Bronchial epithelial cell (primary cell): ENCODE data around the gene SLC22A17. TPM values are rescaled to one million over a fixed set of nuclear protein-coding genes. Genes with fewer than 3 reads are reported as not detected.
"Not testable (repeated sequence)": the region's sequence is repeated elsewhere in the genome, so short reads cannot be mapped to it uniquely, and the experiment has no call there.

Experiments used
- DNase-seq: peaks from one replicate; pipeline ENCODE4 v3.0.0-alpha.2; 2010; ENCODE audit warnings: low read depth
- FAIRE-seq: peaks from 2 replicates; lab custom pipeline; 2011; peaks lifted over from hg19 to GRCh38; lab: Jason Lieb, UNC
- H3K27me3 ChIP-seq: 2 replicates; pipeline ENCODE4 v1.5.1; 2011; ENCODE audit warnings: low read length; ENCODE audit not compliant: control insufficient read depth, insufficient read depth
- H3K36me3 ChIP-seq: 2 replicates; pipeline ENCODE4 v1.5.1; 2011; ENCODE audit warnings: low read length; ENCODE audit not compliant: control insufficient read depth, insufficient read depth
- H3K4me3 ChIP-seq: 2 replicates; pipeline ENCODE4 v1.5.1; 2011; ENCODE audit warnings: mild to moderate bottlenecking, low read depth, low read length, control low read depth
- total RNA-seq: library from RNA; depleted of rRNA; stranded (reverse); fragments of >200 nt; gene quantifications from 2 replicates; pipeline ENCODE4 v1.2.1, GENCODE V29; 2014
- TF ChIP-seq, protein P1 (sequence below): IDR thresholded peaks from 2 replicates; pipeline ENCODE4 v1.5.1; 2011; ENCODE audit warnings: mild to moderate bottlenecking, moderate library complexity, low read length, control low read depth, inconsistent platforms; ENCODE audit not compliant: insufficient read depth, severe bottlenecking

Gene SLC22A17
- total RNA-seq, 1 donor from 2014 or later = 0.79 TPM

DNA sequence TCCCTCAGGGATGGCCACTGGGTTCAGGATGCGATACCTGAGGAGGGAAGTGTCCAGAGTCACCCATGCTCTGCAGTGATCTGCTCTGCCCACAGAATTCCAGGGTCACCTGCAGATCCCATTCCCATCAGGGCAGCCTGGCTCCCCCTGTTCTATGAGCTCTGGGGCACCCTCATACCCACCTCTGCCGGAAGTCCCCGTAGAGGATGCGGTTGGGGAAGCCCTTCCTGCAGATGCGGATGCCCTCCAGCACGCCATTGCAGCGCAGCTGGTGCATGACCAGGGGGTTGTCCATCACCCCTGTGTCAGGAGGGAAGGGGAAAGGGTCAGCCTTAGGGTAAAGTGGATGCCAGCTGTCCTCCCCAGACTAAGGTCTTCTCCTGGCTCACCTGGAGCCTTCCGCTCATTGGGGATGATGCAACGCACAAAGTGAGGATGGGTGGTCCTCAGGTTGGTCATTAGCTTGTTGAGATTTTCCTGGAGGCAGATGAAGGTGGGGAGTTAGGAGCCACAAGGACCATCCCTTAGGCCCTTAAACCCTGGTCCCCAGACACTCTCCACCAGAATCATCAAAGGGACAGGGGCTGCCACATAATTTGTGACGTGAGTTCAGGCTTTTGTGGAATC is 44.2 kb upstream of the SLC22A17 start:
- TF ChIP-seq, protein P1, sequence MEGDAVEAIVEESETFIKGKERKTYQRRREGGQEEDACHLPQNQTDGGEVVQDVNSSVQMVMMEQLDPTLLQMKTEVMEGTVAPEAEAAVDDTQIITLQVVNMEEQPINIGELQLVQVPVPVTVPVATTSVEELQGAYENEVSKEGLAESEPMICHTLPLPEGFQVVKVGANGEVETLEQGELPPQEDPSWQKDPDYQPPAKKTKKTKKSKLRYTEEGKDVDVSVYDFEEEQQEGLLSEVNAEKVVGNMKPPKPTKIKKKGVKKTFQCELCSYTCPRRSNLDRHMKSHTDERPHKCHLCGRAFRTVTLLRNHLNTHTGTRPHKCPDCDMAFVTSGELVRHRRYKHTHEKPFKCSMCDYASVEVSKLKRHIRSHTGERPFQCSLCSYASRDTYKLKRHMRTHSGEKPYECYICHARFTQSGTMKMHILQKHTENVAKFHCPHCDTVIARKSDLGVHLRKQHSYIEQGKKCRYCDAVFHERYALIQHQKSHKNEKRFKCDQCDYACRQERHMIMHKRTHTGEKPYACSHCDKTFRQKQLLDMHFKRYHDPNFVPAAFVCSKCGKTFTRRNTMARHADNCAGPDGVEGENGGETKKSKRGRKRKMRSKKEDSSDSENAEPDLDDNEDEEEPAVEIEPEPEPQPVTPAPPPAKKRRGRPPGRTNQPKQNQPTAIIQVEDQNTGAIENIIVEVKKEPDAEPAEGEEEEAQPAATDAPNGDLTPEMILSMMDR = no peak
- FAIRE-seq = no peak
- no peaks in the 10 kb centered on the region for H3K27me3 ChIP-seq

DNA sequence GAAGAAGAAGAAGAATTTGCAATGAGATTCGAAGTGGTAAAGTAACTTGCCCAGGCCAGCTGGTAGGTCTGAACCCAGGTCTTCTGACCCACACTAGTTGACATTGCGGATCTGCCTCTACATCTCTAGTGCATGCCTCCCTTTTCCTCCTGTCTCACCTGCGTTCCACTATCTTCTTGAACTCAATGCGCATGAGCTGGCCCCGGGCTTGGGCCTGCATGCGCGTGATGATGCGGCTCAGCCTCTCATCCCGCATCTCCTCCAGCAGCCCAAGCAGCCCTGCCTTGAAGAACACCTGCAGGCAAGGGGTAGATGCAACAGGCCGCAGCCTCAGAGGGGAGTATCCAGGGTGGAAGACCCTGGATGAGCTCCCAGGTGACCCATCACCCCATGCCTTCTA is 43.4 kb upstream of the SLC22A17 start:
- FAIRE-seq (no peak), DNase-seq (no peak)
- H3K4me3 ChIP-seq = no peak overlapping the region
- no peaks in the 10 kb centered on the region for H3K36me3 ChIP-seq
- no peaks in the 10 kb centered on the region for H3K27me3 ChIP-seq
- TF ChIP-seq, protein P1 = no peak

More for the DNA sequence above, 44.2 kb upstream of the SLC22A17 start:
- Histone ChIP-seq H3K36me3 (no peaks in the 10 kb centered on the region), H3K4me3 (no peak overlapping the region)
- no peak for DNase-seq

DNA sequence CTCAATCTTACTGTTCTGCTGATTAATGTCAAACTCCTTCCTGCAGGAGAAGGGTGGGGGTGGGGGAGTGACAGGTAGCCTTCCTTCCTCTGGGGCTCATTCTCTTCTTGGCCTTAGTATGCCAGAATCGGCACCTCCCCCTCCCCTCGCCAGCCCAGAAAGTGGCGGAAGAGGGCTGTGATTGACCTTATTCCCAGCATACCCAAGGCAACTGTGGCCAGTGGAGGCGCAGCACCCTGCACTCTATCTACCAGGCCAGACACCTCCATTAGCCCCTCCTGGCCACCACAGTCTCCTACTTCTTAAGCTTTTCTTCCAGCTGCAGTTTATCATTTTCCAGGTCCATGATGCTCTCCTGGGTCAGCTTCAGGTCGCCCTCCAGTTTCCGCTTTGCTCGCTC is 39.9 kb upstream of the SLC22A17 start:
- no peaks in the 10 kb centered on the region for H3K36me3 ChIP-seq
- no peak overlapping the region for H3K4me3 ChIP-seq
- no peaks in the 10 kb centered on the region for H3K27me3 ChIP-seq
- FAIRE-seq = peak; percentile 32
- no peak for DNase-seq
- TF ChIP-seq, protein P1 = no peak

DNA sequence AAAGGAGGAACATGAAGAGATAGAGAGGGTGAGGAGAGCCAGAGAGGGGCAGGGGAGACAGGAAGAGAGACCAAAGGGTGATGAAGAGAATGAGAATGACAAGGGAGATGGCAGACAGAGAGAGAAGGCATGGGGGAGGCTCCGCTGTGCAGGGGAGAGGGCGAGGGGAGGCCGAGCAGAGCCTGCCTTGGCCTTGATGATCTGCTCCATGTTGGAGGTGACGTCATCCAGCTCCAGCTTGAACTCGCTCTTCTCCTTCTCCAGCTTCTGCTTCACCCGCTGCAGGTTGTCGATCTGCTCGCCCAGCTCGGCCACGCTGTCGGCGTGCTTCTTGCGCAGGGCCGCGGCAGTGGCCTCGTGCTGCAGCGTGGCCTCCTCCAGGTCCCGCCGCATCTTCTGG is 37.2 kb upstream of the SLC22A17 start:
- FAIRE-seq, H3K36me3 ChIP-seq, H3K4me3 ChIP-seq, DNase-seq, H3K27me3 ChIP-seq: not testable (repeated sequence)

DNA sequence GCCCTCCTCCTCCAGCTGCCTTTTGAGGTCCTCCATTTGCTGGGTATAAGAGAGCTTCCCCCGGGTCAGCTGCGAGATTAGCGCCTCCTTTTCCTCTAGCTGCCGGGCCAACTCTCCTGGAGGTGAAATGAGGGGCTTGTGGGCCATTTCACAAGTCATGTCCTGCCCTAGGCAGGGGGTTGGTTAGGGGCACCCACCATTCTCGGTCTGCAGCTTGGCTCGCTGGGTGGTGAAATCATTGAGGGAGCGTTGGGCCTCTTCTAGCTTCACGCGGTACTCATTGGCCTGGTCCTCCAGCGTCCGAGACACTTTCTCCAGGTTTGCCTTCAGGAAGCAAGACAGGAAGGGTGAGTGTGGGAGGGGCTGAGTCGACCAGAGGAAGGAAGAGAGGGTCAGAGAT is 36.7 kb upstream of the SLC22A17 start:
- H3K4me3 ChIP-seq = no peak overlapping the region
- TF ChIP-seq, protein P1 = no peak
- H3K27me3 ChIP-seq = no peaks in the 10 kb centered on the region
- no peaks in the 10 kb centered on the region for H3K36me3 ChIP-seq
- FAIRE-seq (no peak), DNase-seq (no peak)

DNA sequence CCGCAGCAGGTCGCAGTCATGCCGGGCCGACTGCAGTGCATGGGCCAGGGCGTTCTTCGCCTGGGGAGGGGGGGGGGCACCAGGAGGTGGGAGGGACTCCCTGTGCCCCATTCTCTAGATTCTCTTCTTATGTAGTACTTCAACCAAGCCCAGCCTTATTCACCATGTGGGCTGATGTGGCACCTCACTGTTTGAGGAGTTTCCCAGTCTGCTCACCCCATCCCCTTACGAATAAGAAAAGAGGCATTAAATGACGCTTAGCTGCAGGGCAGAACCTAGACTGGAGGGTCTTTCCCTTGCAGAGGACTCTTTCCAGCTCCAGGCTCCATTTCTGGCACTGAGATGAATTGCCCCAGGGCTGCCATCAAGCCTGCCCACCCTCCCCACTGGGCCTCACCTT is 36.3 kb upstream of the SLC22A17 start:
- FAIRE-seq (no peak), DNase-seq (no peak)
- Histone ChIP-seq H3K36me3 (no peaks in the 10 kb centered on the region), H3K4me3 (no peak overlapping the region), H3K27me3 (no peaks in the 10 kb centered on the region)
- TF ChIP-seq, protein P1 = no peak
